CD4-positive, alpha-beta T cell treated with Interleukin-2 at 100 ng/mL for 4 hours (primary cell): ENCODE results near the gene TSC22D1.

Experiments
- DNase-seq: peaks from one replicate; pipeline ENCODE4 v3.0.0-alpha.2; 2020; ENCODE audit warnings: low spot score

The TSC22D1 gene

DNA sequence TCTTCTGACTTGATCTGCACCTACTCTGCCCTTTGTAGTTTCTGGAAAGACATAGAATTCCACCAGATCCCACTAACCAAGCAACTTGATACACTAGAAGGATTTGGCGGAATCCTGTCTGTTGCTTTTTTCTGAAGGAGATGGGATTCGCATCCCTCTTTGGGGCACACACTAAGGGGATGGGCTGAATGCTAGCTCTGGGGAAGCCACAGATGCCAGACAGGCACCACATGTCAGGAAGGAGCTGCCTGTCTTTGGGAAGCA, 150.4 kb downstream of the TSC22D1 start:
- DNase-seq: no peak

DNA sequence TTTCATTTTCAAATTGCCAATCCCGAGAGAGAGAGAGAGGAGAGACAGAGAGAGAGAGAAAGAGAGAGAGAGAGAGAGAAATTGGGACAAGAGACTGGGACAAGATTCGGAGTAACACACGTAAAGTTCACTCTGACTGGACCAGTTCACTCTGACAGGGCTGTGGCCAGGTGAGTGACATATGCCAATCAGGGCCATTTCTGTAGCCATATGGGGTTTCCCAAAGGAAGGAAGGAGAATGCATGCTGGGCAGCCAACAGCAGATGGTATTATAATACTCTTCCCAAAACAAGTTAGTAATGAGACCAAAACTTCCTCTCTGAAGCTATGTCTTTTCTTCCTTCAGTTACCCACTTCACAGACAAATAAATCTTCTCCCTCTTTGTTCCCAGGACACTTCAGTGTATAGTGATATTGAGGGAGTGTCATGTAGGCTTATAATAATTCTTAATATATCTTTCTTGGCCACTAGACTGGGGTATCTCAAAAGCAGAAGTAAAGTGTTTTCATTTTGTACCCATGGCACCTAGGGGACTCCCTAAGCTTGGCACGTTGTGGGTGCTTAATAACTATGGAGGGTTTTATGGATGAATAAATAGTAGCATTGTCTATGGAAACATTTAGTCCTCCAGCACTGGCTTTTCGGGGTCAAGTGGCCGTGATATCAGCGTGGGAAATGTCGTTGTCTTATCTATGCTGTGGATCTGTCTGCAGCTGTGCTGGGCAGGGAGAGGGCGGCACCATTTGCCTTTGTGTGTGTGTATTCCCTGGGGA, 150.9 kb downstream of the TSC22D1 start:
- no peak for DNase-seq

DNA sequence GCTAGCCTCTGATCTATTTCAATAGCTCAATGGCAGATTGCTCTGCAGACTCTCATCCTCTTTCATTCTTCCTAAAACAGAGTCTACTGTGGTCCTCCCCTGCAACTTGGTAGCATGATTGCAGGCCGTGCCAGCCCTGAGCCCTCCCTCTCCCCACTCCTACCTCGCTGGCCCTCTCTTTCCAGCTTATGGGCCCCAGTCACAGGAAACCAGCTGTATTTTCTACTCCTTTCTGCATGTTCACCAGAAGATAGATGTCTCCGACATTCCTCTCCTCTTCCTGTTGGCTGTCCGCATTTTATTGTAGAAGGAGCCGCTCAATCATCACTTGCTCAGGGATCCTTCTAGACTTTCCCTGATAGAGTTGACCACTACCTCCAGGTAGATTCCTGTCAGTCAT, 152.3 kb downstream of the TSC22D1 start:
- no peak for DNase-seq

DNA sequence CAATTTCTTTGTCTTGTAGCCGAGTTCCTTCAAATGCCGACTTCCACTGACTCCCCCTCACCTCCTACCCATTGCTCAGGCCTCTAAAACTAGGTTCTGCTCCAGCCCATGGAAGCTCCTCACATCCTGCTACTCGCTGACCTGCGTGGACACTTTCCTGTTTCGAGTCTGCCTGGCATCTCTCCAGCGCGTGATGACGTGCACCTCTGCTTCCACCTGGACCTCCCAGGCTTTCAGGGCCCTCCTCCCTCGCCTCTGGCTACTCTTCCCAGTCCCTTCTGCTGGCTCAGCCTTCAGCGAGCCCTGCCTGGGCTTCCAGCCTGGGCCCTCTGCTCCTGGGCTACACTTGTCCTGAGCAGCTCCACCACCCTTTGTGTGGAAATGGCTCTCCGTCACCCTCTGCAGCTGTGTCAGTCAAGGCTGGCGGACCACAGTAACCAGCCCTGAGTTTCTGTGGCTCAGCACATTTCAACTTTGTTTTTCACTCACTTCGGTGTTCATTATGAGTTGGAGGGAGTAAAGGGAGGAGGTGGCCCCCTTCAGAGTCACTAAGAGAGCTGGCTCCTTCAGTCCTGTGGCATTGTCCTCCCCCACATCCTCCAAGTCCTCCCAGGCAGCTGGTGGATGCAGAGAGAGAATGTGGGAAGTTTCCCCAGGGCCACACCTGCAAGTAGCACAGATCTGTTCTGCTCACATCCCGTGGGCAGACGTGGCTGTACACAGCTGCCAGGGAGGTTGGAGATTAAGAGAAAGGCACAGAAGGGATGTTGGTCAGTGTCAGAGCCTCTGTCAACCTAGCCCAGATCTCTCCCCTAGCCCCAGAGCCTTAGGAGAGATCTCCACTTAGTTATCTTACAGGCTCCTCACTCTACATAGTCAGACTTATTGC, 153.1 kb downstream of the TSC22D1 start:
- no peak for DNase-seq

DNA sequence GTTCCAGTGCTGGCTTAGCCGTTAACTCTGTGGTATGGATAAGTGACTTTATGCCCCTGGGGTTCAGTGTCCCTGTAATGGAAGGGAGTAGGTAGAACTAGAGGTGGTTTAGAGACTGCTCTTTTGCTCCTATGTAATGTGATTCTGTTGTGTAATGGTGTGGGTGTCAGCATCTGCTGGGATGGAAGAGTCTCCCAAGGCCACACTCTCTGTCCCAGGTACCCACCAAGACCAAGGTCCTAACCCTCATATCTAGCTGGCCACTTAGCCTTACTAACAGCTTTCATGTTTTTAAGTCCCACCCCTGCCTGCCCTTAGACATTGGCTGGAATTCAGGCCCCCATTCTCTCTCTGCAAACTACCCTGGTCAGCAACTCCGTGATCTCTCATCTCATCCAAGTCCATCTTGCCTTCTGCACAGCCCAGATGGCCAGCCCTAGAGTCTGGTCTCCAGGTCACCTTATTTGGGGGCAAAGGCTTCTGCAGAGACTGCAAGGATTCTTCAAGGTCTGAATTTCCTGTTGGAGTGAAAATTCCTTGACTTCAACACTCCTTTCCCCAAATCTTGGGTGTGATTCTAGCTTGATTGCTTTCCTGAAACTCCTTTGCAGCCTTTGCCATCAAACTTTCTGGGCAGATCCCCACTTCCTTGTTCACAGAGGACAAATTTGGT, 154.1 kb downstream of the TSC22D1 start:
- no peak for DNase-seq

DNA sequence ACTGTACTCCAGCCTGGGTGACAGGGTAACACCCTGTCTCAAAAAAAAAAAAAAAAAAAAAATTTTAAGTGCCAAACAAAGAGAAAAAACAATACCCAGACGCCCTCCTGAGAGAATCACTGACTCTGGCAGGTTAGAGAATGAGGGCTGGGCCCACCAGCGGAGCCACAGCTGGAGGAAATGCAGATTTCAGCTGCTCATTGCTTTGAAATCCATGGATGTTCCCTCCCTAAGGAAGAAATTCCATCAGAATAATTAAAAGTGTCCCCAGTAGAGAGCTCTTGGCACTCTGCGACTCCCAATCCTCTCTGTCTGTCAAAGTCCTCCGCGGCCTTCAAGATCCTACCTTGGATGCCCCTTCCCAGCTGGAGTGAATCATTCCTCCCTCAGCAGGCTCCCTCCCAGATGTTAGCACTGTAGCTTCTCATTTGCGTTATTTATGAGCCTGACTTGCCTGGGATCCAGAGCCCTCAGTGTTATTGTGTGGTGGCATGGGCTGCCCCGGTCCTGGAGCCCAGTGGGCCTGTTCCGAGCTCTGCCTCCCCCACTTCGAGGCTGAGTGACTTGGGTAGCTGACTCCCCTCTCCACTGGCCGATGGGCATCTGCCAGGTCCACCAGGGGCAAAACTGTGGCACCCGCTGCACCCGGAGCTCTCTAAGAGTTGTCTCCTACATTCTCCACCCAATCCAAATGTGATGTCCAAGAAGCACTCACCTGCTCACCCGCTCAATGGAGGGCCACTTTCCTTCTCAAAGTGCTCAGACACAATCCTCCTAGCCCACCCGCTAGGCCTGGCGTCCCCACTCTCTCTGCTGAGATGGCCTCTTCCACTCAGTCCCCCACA, 155.5 kb downstream of the TSC22D1 start:
- no peak for DNase-seq

DNA sequence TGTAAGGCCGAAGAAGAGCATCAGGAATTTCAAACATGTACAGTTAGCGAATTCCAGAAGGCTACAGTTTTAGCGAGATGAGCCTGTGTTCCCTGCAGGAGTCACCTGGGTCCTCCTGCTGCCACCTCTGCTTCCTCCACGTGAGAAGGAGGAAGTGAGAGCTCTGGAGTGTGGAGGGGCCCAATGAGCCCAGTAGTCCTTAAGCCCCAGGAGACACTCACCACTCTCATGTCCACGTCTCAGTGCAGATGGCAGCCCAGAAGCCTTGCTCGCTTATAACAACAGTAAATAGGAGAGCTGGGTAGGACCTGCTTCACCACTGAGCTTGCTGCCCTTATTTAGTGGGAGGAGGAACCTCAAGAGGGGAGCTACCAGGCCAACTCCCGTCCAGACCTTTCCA, 158.3 kb downstream of the TSC22D1 start:
- DNase-seq: no peak

DNA sequence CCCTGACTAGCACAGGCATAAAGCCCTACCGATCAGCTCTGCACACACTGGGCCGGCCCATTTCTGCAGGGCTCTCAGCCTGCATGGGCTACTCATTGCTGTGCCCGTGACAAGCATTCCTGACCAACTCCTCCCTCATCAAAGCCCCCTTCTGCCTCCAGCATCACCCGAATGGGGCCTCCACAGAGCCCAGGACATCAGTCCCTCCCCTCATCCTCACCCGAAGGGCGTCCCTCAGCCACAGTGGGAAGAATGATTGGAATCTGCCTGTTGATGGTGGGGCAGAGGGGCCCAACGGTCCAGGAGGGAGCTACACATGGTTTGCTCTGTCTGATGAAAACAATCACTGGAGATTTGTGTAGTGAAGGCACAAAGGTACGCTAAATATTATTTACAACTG, 158.7 kb downstream of the TSC22D1 start:
- no peak for DNase-seq

DNA sequence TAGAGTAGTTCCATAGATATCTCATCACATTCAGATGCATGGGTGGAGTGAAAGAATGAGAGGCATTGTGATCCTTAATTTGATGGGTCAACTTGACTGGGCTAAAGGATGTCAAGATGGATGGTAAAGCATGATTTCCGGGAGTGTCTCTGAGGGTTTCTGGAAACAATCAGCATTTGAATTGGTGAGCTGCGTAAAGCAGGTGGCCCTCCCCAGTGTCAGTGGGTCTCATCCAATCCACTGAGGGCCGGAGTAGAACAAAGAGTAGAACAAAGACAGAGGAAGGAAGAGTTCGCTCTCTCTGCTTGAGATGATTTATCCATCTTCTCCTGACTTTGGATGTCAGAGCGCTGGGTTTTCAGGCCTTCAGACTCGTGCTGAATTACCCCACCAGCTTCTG, 159.4 kb downstream of the TSC22D1 start:
- no peak for DNase-seq

DNA sequence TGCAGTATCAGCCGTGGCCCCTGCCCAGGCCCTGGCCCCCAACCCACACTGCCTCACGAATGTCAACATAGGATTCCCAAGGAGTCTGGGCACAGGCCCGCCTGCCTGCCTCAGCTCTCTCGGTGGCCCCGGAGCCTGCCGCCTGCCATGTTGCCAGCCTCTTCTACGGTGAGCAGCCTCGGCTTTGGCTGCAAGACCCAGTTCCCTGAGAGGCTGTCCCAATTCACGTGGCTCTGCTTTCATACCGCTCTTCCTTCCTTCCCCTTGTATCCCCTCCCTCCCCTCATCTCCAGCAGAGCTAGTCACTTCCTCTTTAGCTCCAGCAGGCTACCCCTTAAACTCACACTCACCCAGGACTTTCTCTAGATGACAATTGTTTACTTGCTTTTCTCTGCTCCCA, 159.8 kb downstream of the TSC22D1 start:
- no peak for DNase-seq

DNA sequence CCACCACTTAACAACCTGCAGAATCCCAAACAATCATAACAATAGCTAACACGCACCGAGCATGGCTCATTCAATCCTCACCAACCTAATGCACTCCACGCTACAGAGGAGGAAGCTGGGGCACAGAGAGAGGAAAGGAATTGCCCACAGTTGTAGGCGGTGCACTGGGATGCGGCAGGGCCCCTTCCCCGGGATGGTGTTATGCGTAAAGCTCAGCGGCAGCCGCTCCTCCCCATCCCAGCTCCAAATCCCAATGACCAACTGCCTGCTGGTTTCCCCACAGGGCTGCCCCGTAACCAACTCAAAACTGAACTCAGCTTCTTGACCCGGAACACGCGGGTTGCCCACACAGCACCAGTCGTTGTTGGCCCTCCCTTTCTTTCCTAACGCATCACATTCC, 160.3 kb downstream of the TSC22D1 start:
- no peak for DNase-seq

DNA sequence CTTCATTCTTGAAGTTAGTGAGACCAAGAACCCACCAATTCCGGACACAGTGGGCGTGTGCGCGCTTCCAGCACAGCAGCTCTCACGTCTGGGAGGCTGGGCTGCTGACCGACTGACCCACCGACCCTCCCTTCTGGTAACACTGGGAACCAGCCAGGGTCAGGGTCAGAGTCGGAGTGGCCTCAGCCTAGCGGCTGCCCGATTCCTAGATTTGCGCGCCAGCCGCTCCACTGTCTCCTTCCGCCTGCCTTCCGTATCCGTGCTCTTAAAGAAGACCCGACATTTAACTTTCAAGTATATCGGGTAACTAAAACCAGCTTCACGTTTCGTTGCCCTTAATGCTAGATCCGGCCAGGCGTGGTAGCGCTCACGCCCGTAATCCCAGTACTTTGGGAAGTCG, 161.4 kb downstream of the TSC22D1 start:
- no peak for DNase-seq

DNA sequence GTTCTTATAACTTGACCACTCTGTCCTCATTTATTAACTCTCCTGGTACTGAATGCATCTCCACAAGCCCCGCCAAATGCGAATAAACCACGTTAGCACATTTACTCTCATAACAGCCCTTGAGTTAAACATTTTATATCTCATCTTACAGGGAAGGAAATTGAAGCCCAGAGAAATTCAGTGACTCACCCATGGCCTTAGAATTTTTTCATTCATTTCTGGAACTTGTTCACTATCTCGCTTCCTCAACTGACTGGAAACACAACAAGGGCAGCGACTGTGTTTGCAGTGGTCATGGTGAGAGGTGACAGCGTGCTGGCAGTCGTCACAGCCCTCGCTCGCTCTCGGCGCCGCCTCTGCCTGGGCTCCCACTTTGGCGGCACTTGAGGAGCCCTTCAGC, 163.0 kb downstream of the TSC22D1 start:
- DNase-seq: no peak

DNA sequence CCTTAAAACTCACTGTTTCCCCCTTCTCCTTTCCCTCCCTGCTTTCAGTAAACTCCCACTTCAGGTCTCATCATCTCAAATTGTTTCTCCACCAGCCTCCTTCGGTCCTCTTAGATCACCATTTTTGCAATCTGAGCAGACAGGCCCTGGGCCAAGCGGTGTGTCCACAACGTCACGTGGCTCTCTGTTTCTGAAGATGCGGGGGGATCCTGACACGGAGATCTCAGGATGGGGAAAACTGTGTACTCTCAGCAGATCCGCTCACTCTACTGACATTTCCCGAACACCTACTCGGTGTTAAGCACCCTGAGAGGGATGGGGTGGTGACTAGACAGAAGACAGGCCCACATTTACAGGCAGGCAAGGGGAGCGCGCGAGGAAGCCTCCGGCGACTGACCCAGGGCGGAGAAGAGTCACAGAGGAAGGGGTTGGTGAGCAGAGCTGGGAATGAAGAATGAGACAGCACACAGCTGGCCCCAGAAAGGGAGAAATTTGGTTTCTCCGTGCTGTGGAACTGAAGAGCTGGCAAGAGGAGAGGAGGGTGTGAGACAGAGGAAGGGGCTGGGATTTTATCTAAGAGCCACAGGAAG, 163.7 kb downstream of the TSC22D1 start:
- DNase-seq: no peak

DNA sequence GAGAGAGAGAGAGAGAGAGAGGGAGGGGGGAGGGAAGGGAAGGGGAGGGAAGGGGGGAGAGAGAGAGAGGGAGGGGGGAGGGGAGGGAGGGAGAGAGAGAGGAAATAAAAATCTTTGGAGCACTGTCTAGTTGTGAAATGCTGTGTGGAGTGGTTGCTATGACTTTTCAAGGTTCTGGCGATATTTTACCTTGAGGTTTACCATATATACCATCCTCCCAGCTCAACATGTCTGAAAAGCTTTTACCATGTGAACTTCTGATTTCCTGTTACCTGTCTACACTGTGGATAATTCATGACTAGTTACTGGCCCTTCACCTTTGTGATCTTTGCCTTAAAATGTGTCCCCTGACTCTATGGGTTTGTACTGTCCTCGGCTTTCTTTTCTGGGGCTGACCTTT, 164.3 kb downstream of the TSC22D1 start:
- no peak for DNase-seq

DNA sequence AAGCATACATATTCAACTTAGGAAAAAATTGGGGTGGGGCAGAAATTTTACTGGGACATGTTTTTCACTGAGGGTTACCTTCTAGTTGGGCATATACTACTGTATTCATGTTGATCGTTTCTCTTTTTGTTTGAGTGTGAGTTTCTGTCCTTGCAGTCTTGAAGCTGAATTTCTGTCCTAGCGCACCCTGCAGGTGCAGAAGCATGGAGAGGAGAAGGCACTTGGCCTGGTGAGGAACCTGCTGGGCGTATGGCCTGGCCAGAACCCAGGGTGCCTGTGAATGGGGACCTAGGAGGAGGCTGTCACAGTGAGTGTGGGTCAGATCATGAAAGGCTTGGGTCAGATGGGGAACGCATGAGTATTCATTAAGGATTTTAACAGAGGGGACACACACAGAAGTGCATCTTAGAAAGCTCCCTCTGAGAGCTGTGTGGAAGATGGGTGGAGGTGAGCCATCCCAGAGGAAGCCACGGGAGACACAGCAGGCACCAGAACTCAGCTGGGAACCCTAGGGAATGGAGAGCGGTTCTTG, 165.7 kb downstream of the TSC22D1 start:
- DNase-seq: no peak

DNA sequence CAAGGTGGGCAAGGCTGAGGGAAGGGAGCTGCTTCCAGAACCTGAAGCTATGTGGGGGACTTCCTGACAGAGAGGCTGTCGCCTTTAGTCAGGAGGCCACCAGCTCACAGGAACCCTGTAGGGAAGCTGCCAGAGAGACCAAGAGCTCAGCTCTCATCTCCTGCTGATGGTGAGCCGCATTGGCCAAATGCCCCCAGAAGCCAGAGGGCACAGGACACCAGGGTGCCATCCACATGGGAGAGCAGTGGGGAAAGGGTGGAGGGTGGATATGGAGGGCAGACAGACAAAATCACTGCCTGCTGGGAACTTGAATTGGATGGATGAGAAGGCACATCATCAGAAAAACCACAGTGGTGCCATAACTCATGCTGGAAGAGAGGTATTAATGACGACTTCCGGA, 166.5 kb downstream of the TSC22D1 start:
- no peak for DNase-seq

DNA sequence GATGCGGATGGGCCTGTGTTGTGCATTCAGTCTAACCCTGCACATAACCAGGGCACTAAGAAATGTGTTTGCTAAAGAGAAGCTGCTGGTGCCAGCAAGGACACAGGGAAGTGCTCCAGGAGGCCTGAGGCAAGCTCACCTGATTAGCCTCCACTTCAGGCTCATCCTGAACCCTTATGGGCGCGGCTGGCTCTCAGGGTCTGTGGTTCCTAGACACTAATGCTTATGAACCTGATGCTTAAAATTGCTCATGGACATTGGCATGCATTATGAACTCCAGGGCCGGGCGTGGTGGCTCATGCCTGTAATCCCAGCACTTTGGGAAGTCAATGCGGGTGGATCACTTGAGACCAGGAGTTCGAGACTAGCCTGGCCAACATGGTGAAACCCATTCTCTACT, 168.2 kb downstream of the TSC22D1 start:
- DNase-seq: no peak

DNA sequence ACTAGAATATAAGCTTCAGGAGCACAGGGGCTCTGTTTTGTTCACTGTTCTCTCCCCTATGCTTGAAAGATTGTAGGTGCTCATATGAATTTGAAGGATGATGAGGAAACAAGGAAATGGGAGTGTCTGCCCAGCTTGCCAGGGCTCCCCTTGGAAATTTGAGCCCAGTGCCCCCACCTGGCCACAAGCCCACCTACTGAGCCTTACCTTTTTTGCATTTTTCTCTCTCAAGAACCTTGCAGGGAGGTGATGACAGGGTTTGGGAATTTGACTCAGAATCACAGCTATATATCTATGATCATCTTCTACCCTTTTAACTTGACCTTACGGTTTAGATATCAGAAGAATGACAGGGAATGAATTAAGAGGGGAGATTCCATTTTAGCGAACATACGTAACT, 168.8 kb downstream of the TSC22D1 start:
- no peak for DNase-seq

DNA sequence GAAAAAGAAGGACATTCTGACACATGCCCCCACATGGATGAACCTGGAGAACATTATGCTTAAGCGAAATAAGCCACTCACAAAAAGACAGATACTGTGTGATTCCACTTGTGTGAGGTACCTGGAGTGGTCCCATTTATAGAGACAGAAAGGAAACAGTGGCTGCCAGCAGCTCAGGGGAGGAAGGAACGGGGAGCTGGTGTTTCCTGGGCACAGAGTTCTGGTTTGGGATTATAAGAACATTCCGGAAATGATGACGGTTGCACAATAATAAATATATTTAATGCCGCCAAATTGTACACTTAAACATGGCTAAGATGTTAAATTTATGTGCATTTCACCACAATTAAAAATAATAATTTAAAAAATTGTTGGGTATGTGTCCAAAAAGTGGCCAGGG, 169.5 kb downstream of the TSC22D1 start:
- no peak for DNase-seq

DNA sequence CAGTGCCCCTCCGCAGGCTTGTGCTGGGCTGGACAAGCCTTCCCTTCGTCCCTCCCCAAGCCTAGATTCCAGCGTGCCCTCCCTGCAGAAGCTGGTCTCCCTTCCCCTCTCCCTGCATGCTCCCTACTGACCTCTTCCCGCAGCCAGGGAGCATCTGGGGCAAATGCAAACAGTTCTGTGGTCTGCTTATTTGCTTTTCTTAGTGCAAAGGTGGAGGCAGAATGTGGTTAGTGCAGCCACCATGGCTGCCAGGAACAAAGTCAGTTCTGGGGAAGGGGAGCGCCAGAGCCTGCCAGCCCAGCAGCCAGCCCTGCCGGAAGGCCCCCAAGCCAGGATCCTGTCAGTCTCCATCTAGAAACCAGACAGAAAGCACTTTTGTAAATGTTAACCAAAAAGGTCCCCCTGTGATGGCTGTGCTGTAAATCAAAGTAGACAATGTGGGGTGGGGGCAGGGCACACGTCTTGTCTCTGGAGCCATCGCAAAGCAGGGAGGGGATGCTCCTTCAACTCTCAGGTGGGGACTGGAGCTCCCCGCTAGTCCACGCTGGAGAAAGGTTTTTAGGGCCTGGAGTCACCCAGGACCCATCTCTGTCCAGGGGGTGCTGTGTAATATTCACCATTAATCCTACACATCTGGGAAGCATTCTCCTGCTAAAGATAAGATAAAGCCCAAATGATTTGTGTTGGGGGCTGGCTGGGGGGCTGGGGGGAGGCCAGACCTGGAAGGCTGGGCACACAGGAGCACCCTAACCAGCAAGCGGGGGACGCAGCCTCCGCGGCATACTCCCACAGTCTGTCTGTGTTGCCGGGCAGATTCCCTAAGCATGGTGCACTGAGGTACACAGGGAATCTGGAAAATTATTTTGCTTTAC, 171.6 kb downstream of the TSC22D1 start:
- no peak for DNase-seq
